A549 (cell line): ENCODE results near the gene FADS3.

Source experiments
- CEBPB ChIP-seq, 2 experiments: fragments of >200 bp in 1 of 2; sonication (Bioruptor Twin) in 1 of 2; formaldehyde crosslinking in 1 of 2; IDR thresholded peaks; 2 replicates each; pipeline ENCODE4 v1.6.1; 2012 to 2016
- REST ChIP-seq: fragments of 200-600 bp; sonication (generic); IDR thresholded peaks from 2 replicates; pipeline ENCODE4 v1.6.1; 2016; ENCODE audit warnings: antibody characterized with exemption, mild to moderate bottlenecking, moderate library complexity
- RFX5 ChIP-seq: fragments of 450-650 bp; IDR thresholded peaks from 2 replicates; pipeline ENCODE4 v1.7.1; 2014; ENCODE audit warnings: antibody characterized with exemption, mild to moderate bottlenecking, moderate library complexity

DNA sequence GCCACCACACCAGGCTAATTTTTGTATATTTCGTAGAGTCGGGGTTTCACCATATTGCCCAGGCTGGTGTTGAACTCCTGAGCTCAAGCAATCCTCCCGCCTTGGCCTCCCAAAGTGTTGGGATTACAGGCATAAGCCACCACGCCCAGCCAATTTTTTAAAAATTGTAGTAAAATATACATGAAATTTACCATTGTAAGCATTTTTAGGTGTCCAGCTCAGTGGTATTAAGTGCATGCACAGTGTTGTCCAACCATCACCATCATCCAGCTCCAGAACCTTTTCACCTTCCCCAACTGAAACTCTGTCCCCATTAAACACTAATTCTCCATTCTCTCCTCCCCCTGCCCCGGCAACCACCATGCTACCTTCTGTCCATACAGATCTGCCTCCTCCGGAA is 8.5 kb downstream of the FADS3 start:
- TF ChIP-seq RFX5 (no peak), REST (no peak), CEBPB (IDR thresholded peaks at IDR 0.05) (no peak)
